ENCODE measurements around the gene ALPP.

GRCh38 chr2:232418466-232419244 is 40.1 kb downstream of the ALPP start:
- no peak for TF ChIP-seq POLR2AphosphoS5 (IDR thresholded peaks at IDR 0.05; ENCODE audit: low read depth, low read length)
- TF ChIP-seq REST (IDR thresholded peaks at IDR 0.05; ENCODE audit: insufficient read depth in 1 of 2, low read depth in 2 of 2, low read length in 2 of 2), result no peak
